Stimulated activated CD4-positive, alpha-beta T cell treated with anti-CD3 and anti-CD28 coated beads, Interleukin-12 subunit alpha, Interleukin-12 subunit beta, amount 100 ng/mL, for 24 hours (primary cell): Measurements from ENCODE around the gene GPC3.

Source experiments
- DNase-seq, 2 experiments: peaks; one replicate each; pipeline ENCODE4 v3.0.0-alpha.2; 2020; ENCODE audit warnings: low read depth in 2 of 2

Gene GPC3

GRCh38 chrX:133970076-133970475 lies 15.3 kb downstream of the GPC3 start:
- no peak for DNase-seq

- DNase-seq = no peak
Observed at GRCh38 chrX:133969191-133969590, 16.2 kb downstream of the GPC3 start.

GRCh38 chrX:133968109-133968508 lies 17.3 kb downstream of the GPC3 start:
- DNase-seq = no peak

GRCh38 chrX:133966199-133966598 lies 19.2 kb downstream of the GPC3 start:
- DNase-seq = no peak

- DNase-seq = no peak
Observed at GRCh38 chrX:133965321-133965720, 20.1 kb downstream of the GPC3 start.

- DNase-seq = no peak
Observed at GRCh38 chrX:133961046-133961445, 24.3 kb downstream of the GPC3 start.

GRCh38 chrX:133959972-133960371 lies 25.4 kb downstream of the GPC3 start:
- DNase-seq = no peak

- no peak for DNase-seq
Observed at GRCh38 chrX:133958997-133959688, 26.3 kb downstream of the GPC3 start.

- no peak for DNase-seq
Observed at GRCh38 chrX:133956570-133957340, 28.6 kb downstream of the GPC3 start.

- no peak for DNase-seq
Observed at GRCh38 chrX:133953785-133954355, 31.5 kb downstream of the GPC3 start.

- no peak for DNase-seq
Observed at GRCh38 chrX:133953078-133953477, 32.3 kb downstream of the GPC3 start.

- DNase-seq = no peak
Observed at GRCh38 chrX:133951098-133951497, 34.3 kb downstream of the GPC3 start.

- no peak for DNase-seq
Observed at GRCh38 chrX:133950214-133950613, 35.2 kb downstream of the GPC3 start.

GRCh38 chrX:133948895-133949294 lies 36.5 kb downstream of the GPC3 start:
- no peak for DNase-seq

- no peak for DNase-seq
Observed at GRCh38 chrX:133947996-133948395, 37.4 kb downstream of the GPC3 start.

- no peak for DNase-seq
Observed at GRCh38 chrX:133947022-133947421, 38.4 kb downstream of the GPC3 start.

GRCh38 chrX:133943507-133943906 lies 41.9 kb downstream of the GPC3 start:
- no peak for DNase-seq

GRCh38 chrX:133939655-133940302 lies 45.6 kb downstream of the GPC3 start:
- no peak for DNase-seq

GRCh38 chrX:133938530-133938929 lies 46.9 kb downstream of the GPC3 start:
- DNase-seq = no peak

GRCh38 chrX:133937022-133937421 lies 48.4 kb downstream of the GPC3 start:
- DNase-seq = no peak

- DNase-seq = no peak
Observed at GRCh38 chrX:133935076-133935475, 50.3 kb downstream of the GPC3 start.

- DNase-seq = no peak
Observed at GRCh38 chrX:133933316-133933715, 52.1 kb downstream of the GPC3 start.
